GM18499 (cell line): ENCODE data around the gene ATE1.
"Not testable (repeated sequence)": the region's sequence is repeated elsewhere in the genome, so short reads cannot be mapped to it uniquely, and the experiment has no call there.

Source experiments
- ATAC-seq: cut with Tn5 transposase; IDR thresholded peaks from one replicate; pipeline ENCODE4 v1.9.1; 2021; ENCODE audit warnings: moderate number of reproducible peaks; ENCODE audit not compliant: insufficient read depth, unreplicated experiment

Gene ATE1

GRCh38 chr10:121927841-121928527, at the start of gene ATE1:
ATE1 (minus strand) TSS chr10:121928031; CDS start chr10:121927949, 82 bp downstream.
- peak; percentile 51 for ATAC-seq

- ATAC-seq, result no peak
These were observed 48.8 kb upstream of the ATE1 start for GRCh38 chr10:121976607-121977006.

GRCh38 chr10:121975295-121976086, 47.7 kb upstream of the ATE1 start:
- ATAC-seq, result no peak

- ATAC-seq, result no peak
These were observed 46.9 kb upstream of the ATE1 start, which contains the start of gene NSMCE4A for GRCh38 chr10:121974535-121975294. NSMCE4A (minus strand) TSS chr10:121975217; CDS start chr10:121975165, 52 bp downstream.

- no peak for ATAC-seq
These were observed 46.2 kb upstream of the ATE1 start for GRCh38 chr10:121974019-121974534.

GRCh38 chr10:121969086-121969485, 41.3 kb upstream of the ATE1 start:
- ATAC-seq, result not testable (repeated sequence)

- ATAC-seq, result no peak
These were observed 38.2 kb upstream of the ATE1 start for GRCh38 chr10:121965996-121966395.

- no peak for ATAC-seq
These were observed 33.6 kb upstream of the ATE1 start for GRCh38 chr10:121961456-121961855.

GRCh38 chr10:121959671-121960070, 31.8 kb upstream of the ATE1 start:
- ATAC-seq, result no peak

GRCh38 chr10:121956111-121957061, 28.6 kb upstream of the ATE1 start:
- ATAC-seq, result no peak

GRCh38 chr10:121952226-121952625, 24.4 kb upstream of the ATE1 start:
- no peak for ATAC-seq

- ATAC-seq, result no peak
These were observed 21.6 kb upstream of the ATE1 start for GRCh38 chr10:121949451-121949850.

GRCh38 chr10:121949049-121949448, 21.2 kb upstream of the ATE1 start:
- no peak for ATAC-seq

- ATAC-seq, result no peak
These were observed 19.8 kb upstream of the ATE1 start for GRCh38 chr10:121947343-121948330.

GRCh38 chr10:121942749-121943416, 15.1 kb upstream of the ATE1 start:
- no peak for ATAC-seq

GRCh38 chr10:121941532-121941931, 13.7 kb upstream of the ATE1 start:
- ATAC-seq, result no peak

GRCh38 chr10:121936295-121936694, 8.5 kb upstream of the ATE1 start:
- no peak for ATAC-seq

GRCh38 chr10:121935702-121936101, 7.9 kb upstream of the ATE1 start:
- ATAC-seq, result no peak
